ELF-1 (cell line): Measurements from ENCODE around the gene BCAP31.
A peak's percentile ranks its signal among the peaks of the same experiment; 100 is the strongest.
"Not testable (repeated sequence)": the region's sequence is repeated elsewhere in the genome, so short reads cannot be mapped to it uniquely, and the experiment has no call there.

Experiments used
- DNase-seq: peaks from one replicate; pipeline ENCODE4 v3.0.0-alpha.2; 2016; ENCODE audit warnings: low read depth, low spot score

Gene BCAP31

GRCh38 chrX:153709726-153710674 lies 14.2 kb downstream of the BCAP31 start:
- no peak for DNase-seq

GRCh38 chrX:153708415-153708814 lies 15.8 kb downstream of the BCAP31 start:
- DNase-seq: peak; percentile 94

GRCh38 chrX:153707406-153707805 lies 16.8 kb downstream of the BCAP31 start:
- DNase-seq: no peak

GRCh38 chrX:153706799-153707198 lies 17.4 kb downstream of the BCAP31 start:
- DNase-seq: no peak

GRCh38 chrX:153705403-153706060 lies 18.7 kb downstream of the BCAP31 start:
- DNase-seq: not testable (repeated sequence)

GRCh38 chrX:153704631-153705402 lies 19.4 kb downstream of the BCAP31 start:
- not testable (repeated sequence) for DNase-seq

- DNase-seq: no peak
Observed at GRCh38 chrX:153704021-153704526, 20.1 kb downstream of the BCAP31 start.

GRCh38 chrX:153703036-153703370 lies 21.2 kb downstream of the BCAP31 start:
- no peak for DNase-seq

GRCh38 chrX:153702336-153703035 lies 21.7 kb downstream of the BCAP31 start:
- no peak for DNase-seq

- DNase-seq: no peak
Observed at GRCh38 chrX:153701706-153702105, 22.5 kb downstream of the BCAP31 start.

GRCh38 chrX:153700967-153701366 lies 23.2 kb downstream of the BCAP31 start:
- DNase-seq: no peak

- peak; percentile 47 for DNase-seq
Observed at GRCh38 chrX:153700376-153700945, 23.7 kb downstream of the BCAP31 start.

- DNase-seq: not testable (repeated sequence)
Observed at GRCh38 chrX:153699784-153700371, 24.3 kb downstream of the BCAP31 start.

- DNase-seq: not testable (repeated sequence)
Observed at GRCh38 chrX:153699210-153699783, 24.9 kb downstream of the BCAP31 start.

GRCh38 chrX:153697924-153698865 lies 26.0 kb downstream of the BCAP31 start:
- no peak for DNase-seq

- not testable (repeated sequence) for DNase-seq
Observed at GRCh38 chrX:153696986-153697722, 27.0 kb downstream of the BCAP31 start.

- DNase-seq: not testable (repeated sequence)
Observed at GRCh38 chrX:153696538-153696937, 27.6 kb downstream of the BCAP31 start.

GRCh38 chrX:153696100-153696499 lies 28.1 kb downstream of the BCAP31 start:
- DNase-seq: no peak
